ENCODE data around the gene KCNJ11. TPM values are rescaled to one million over a fixed set of nuclear protein-coding genes. Genes with fewer than 3 reads are reported as not detected.

The KCNJ11 gene
- polyA plus RNA-seq, 1 donor (not counting 4 experiments of a cell fraction or from before 2014, with no cell fraction given): 0.03 TPM

GRCh38 chr11:17343257-17343656 is 45.2 kb downstream of the KCNJ11 start:
- no peaks in the 10 kb centered on the region for H3K9me3 ChIP-seq (ENCODE audit: control insufficient read depth, low read depth, low read length)
- no peak overlapping the region for H2AFZ ChIP-seq (ENCODE audit: control insufficient read depth, low read length)
- no peak overlapping the region for H3K4me3 ChIP-seq (ENCODE audit: control insufficient read depth in 2 of 3, extremely low read depth in 1 of 3, insufficient read depth in 2 of 3, low read depth in 1 of 3, low read length in 3 of 3)
- no peaks in the 10 kb centered on the region for H3K27me3 ChIP-seq (ENCODE audit: control insufficient read depth, extremely low read depth, insufficient read depth, low read length)
- no peaks in the 10 kb centered on the region for H3K36me3 ChIP-seq (ENCODE audit: control insufficient read depth in 2 of 2, extremely low read depth in 1 of 2, insufficient read depth in 2 of 2, low read length in 2 of 2)
- no peak overlapping the region for H3K9ac ChIP-seq (ENCODE audit: control insufficient read depth, extremely low read depth, insufficient read depth, low read length)
- no peaks in the 10 kb centered on the region for H3K9me1 ChIP-seq (ENCODE audit: control insufficient read depth, extremely low read depth, insufficient read depth, low read length)
- H4K20me1 ChIP-seq (ENCODE audit: control insufficient read depth, extremely low read depth, insufficient read depth, low read length): no peaks in the 10 kb centered on the region
- H3K4me2 ChIP-seq (ENCODE audit: control insufficient read depth, extremely low read depth, insufficient read depth, low read depth, low read length): no peak overlapping the region
- DNase-seq (ENCODE audit: low read depth, low spot score) (no peak), FAIRE-seq (no peak)
- no peaks in the 10 kb centered on the region for H3K79me2 ChIP-seq (ENCODE audit: control insufficient read depth, insufficient read depth, low read length)
- TF ChIP-seq, protein P1, sequence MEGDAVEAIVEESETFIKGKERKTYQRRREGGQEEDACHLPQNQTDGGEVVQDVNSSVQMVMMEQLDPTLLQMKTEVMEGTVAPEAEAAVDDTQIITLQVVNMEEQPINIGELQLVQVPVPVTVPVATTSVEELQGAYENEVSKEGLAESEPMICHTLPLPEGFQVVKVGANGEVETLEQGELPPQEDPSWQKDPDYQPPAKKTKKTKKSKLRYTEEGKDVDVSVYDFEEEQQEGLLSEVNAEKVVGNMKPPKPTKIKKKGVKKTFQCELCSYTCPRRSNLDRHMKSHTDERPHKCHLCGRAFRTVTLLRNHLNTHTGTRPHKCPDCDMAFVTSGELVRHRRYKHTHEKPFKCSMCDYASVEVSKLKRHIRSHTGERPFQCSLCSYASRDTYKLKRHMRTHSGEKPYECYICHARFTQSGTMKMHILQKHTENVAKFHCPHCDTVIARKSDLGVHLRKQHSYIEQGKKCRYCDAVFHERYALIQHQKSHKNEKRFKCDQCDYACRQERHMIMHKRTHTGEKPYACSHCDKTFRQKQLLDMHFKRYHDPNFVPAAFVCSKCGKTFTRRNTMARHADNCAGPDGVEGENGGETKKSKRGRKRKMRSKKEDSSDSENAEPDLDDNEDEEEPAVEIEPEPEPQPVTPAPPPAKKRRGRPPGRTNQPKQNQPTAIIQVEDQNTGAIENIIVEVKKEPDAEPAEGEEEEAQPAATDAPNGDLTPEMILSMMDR (optimal IDR thresholded peaks at IDR 0.05 in 1 of 3, IDR thresholded peaks at IDR 0.05 in 1 of 3, conservative IDR thresholded peaks at IDR 0.05 in 1 of 3; ENCODE audit: extremely low read depth in 1 of 3, insufficient read depth in 2 of 3, low read length in 3 of 3): no peak
- no peak for TF ChIP-seq EZH2 (IDR thresholded peaks at IDR 0.05; ENCODE audit: low read length)
- H3K27ac ChIP-seq (ENCODE audit: control insufficient read depth, insufficient read depth, low read length): peak overlapping the region; percentile 8
- dilution Hi-C loops (cut with MboI; ENCODE audit: extremely low pct_ligation_motif_present, low sequenced_read_pairs): no loop called here
- H3K4me1 ChIP-seq (ENCODE audit: control insufficient read depth, extremely low read depth, insufficient read depth, low read length): peaks cover 12% of the 10 kb centered on the region

Other genes with a start within 250 kb of the KCNJ11 start
- gene PIK3C2A, start 180.7 kb downstream of the KCNJ11 start, polyA plus RNA-seq: 27.9 to 44.7 TPM (median 33.2 TPM) in 3 replicates
- gene NUCB2, start 111.9 kb downstream of the KCNJ11 start, polyA plus RNA-seq: 23.2 to 44.2 TPM (median 39.0 TPM) in 3 replicates
- 3.2 to 3.9 TPM (median 3.5 TPM) in 3 replicates for gene NCR3LG1, start 36.9 kb downstream of the KCNJ11 start, polyA plus RNA-seq
- not detected in 3 replicates for gene ABCC8, start 88.2 kb upstream of the KCNJ11 start, polyA plus RNA-seq
- not detected in 3 replicates for gene USH1C, start 155.8 kb upstream of the KCNJ11 start, polyA plus RNA-seq
- gene OTOG, start 158.6 kb upstream of the KCNJ11 start, polyA plus RNA-seq: not detected in 3 replicates